Neural cell (in vitro differentiated cells): ENCODE data around the gene DRAP1. TPM values are rescaled to one million over a fixed set of nuclear protein-coding genes. Genes with fewer than 3 reads are reported as not detected.

Source experiments
- H2AFZ ChIP-seq: fragments of 200-600, 300-800 bp; sonication (generic), shearing (Covaris generic); 2 replicates; pipeline ENCODE4 v1.6.0; 2014; ENCODE audit warnings: low read depth, mild to moderate bottlenecking, antibody characterized with exemption, low read length, moderate library complexity
- H3F3A ChIP-seq: fragments of 200-600 bp; shearing (Covaris generic); 2 replicates; pipeline ENCODE4 v1.6.1; 2016; ENCODE audit warnings: mild to moderate bottlenecking, moderate library complexity, mixed read lengths, antibody characterized with exemption, low read length; ENCODE audit not compliant: insufficient read depth, poor library complexity, severe bottlenecking
- H3K27ac ChIP-seq: fragments of 200-600, 300-800 bp; sonication (generic), shearing (Covaris generic); 2 replicates; pipeline ENCODE4 v1.5.1; 2014; ENCODE audit warnings: mild to moderate bottlenecking, low read length, moderate library complexity
- H3K27me3 ChIP-seq: fragments of 300-800, 200-600 bp; sonication (generic), shearing (Covaris generic); 2 replicates; pipeline ENCODE4 v1.6.0; 2014; ENCODE audit warnings: mild to moderate bottlenecking, low read depth, low read length, moderate library complexity; ENCODE audit not compliant: insufficient read depth
- H3K36me3 ChIP-seq: fragments of 300-800, 200-600 bp; sonication (generic), shearing (Covaris generic); 2 replicates; pipeline ENCODE4 v1.5.1; 2014; ENCODE audit warnings: mild to moderate bottlenecking, antibody characterized with exemption, low read length, moderate library complexity; ENCODE audit not compliant: insufficient read depth
- H3K4me2 ChIP-seq: fragments of 300-800, 200-600 bp; sonication (generic), shearing (Covaris generic); 2 replicates; pipeline ENCODE4 v1.6.0; 2014; ENCODE audit warnings: mild to moderate bottlenecking, low read length
- H3K4me3 ChIP-seq: fragments of 300-800, 200-600 bp; sonication (generic), shearing (Covaris generic); 2 replicates; pipeline ENCODE4 v1.5.1; 2014; ENCODE audit warnings: mild to moderate bottlenecking, low read length, moderate library complexity
- H3K79me2 ChIP-seq: fragments of 200-600 bp; shearing (Covaris generic); replicated peaks from 2 replicates; pipeline ENCODE4 v1.6.0; 2014; ENCODE audit warnings: mild to moderate bottlenecking, low read length, moderate library complexity; ENCODE audit not compliant: insufficient read depth
- H3K9ac ChIP-seq: fragments of 300-800, 200-600 bp; sonication (generic), shearing (Covaris generic); 2 replicates; pipeline ENCODE4 v1.6.1; 2016; ENCODE audit warnings: mild to moderate bottlenecking, low read length, mixed read lengths
- H3K9me2 ChIP-seq: fragments of 200-600 bp; shearing (Covaris generic); 2 replicates; pipeline ENCODE4 v1.6.1; 2016; ENCODE audit warnings: mild to moderate bottlenecking, low read length, mixed read lengths; ENCODE audit not compliant: insufficient read depth
- H3K9me3 ChIP-seq: fragments of 200-600, 300-800 bp; sonication (generic), shearing (Covaris generic); 2 replicates; pipeline ENCODE4 v1.6.1; 2016; ENCODE audit warnings: mild to moderate bottlenecking, mixed run types, low read length, moderate library complexity, mixed read lengths
- H4K20me1 ChIP-seq: fragments of 200-600 bp; shearing (Covaris generic); 2 replicates; pipeline ENCODE4 v1.6.1; 2016; ENCODE audit warnings: mild to moderate bottlenecking, mixed run types; ENCODE audit not compliant: insufficient read depth
- CTCF ChIP-seq: fragments of 450-650 bp; IDR thresholded peaks from 2 replicates; pipeline ENCODE4 v1.5.1; 2014; ENCODE audit warnings: antibody characterized with exemption, mild to moderate bottlenecking, moderate library complexity; ENCODE audit not compliant: poor library complexity, severe bottlenecking
- EP300 ChIP-seq: fragments of 450-650 bp; conservative IDR thresholded peaks from 2 replicates; pipeline ENCODE4 v1.6.1; 2014; ENCODE audit warnings: antibody characterized with exemption, mild to moderate bottlenecking, moderate library complexity; ENCODE audit not compliant: poor library complexity, severe bottlenecking
- EZH2 ChIP-seq: fragments of 200-600, 300-800 bp; shearing (Covaris generic), sonication (generic); IDR thresholded peaks from 2 replicates; pipeline ENCODE4 v1.6.1; 2014; ENCODE audit warnings: antibody characterized with exemption, low read length, borderline replicate concordance, mild to moderate bottlenecking; ENCODE audit not compliant: insufficient read depth, poor library complexity, severe bottlenecking
- MXI1 ChIP-seq: fragments of 450-650 bp; conservative IDR thresholded peaks from 2 replicates; pipeline ENCODE4 v1.6.1; 2014; ENCODE audit warnings: antibody characterized with exemption, mild to moderate bottlenecking; ENCODE audit not compliant: poor library complexity, severe bottlenecking
- POLR2AphosphoS5 ChIP-seq: IDR thresholded peaks from 2 replicates; pipeline ENCODE4 v1.6.1; 2012
- RAD21 ChIP-seq: fragments of 450-650 bp; conservative IDR thresholded peaks from 2 replicates; pipeline ENCODE4 v1.6.1; 2014; ENCODE audit warnings: antibody characterized with exemption, mild to moderate bottlenecking, moderate library complexity
- REST ChIP-seq: IDR thresholded peaks from 2 replicates; pipeline ENCODE4 v1.6.1; 2012; ENCODE audit warnings: borderline replicate concordance
- SMC3 ChIP-seq: fragments of 450-650 bp; conservative IDR thresholded peaks from 2 replicates; pipeline ENCODE4 v1.6.1; 2014; ENCODE audit warnings: antibody characterized with exemption, mild to moderate bottlenecking, moderate library complexity; ENCODE audit not compliant: poor library complexity
- TAF1 ChIP-seq: IDR thresholded peaks from 2 replicates; pipeline ENCODE4 v1.6.1; 2012; ENCODE audit warnings: low read depth
- polyA plus RNA-seq: library from polyadenylated mRNA; depleted of rRNA; stranded (reverse); fragments of >200 nt; gene quantifications from 2 replicates; pipeline ENCODE4 v1.2.3, GENCODE V29; 2014

The DRAP1 gene
- polyA plus RNA-seq, 1 donor from 2014 or later: 242 TPM

- Histone ChIP-seq H4K20me1 (no peaks in the 10 kb centered on the region), H3K9me3 (no peaks in the 10 kb centered on the region), H2AFZ (no peak overlapping the region), H3K79me2 (no peaks in the 10 kb centered on the region), H3F3A (no peaks in the 10 kb centered on the region), H3K27ac (no peak overlapping the region), H3K9ac (no peak overlapping the region), H3K4me3 (no peak overlapping the region), H3K4me2 (no peak overlapping the region), H3K27me3 (no peaks in the 10 kb centered on the region), H3K9me2 (no peaks in the 10 kb centered on the region), H3K36me3 (no peaks in the 10 kb centered on the region)
- TF ChIP-seq CTCF (no peak), MXI1 (no peak)
Observed at GRCh38 chr11:65931773-65932557, 12.7 kb downstream of the DRAP1 start.

GRCh38 chr11:65932558-65932919 lies 13.3 kb downstream of the DRAP1 start:
- Histone ChIP-seq H3K4me2 (no peak overlapping the region), H3F3A (no peaks in the 10 kb centered on the region), H3K9ac (no peak overlapping the region), H3K9me2 (no peaks in the 10 kb centered on the region), H3K9me3 (no peaks in the 10 kb centered on the region), H3K36me3 (no peaks in the 10 kb centered on the region), H2AFZ (no peak overlapping the region), H3K27ac (no peak overlapping the region), H4K20me1 (no peaks in the 10 kb centered on the region), H3K27me3 (no peaks in the 10 kb centered on the region), H3K4me3 (no peak overlapping the region), H3K79me2 (no peaks in the 10 kb centered on the region)
- TF ChIP-seq CTCF: no peak
- no peak for TF ChIP-seq EZH2
- TF ChIP-seq SMC3: no peak
- no peak for TF ChIP-seq REST
- no peak for TF ChIP-seq RAD21
- no peak for TF ChIP-seq EP300
- TF ChIP-seq POLR2AphosphoS5: no peak
- no peak for TF ChIP-seq TAF1
